SH-SY5Y (cell line): ENCODE results near the gene LRRC59.

ENCODE experiments used
- GATA2 ChIP-seq: IDR thresholded peaks from 2 replicates; pipeline ENCODE4 v1.6.1; 2011; ENCODE audit warnings: mild to moderate bottlenecking, low read depth, low read length
- GATA3 ChIP-seq: IDR thresholded peaks from 2 replicates; pipeline ENCODE4 v1.6.1; 2011; ENCODE audit warnings: low read depth, mild to moderate bottlenecking, low read length, moderate library complexity

- TF ChIP-seq GATA3 (no peak), GATA2 (no peak)
These were observed 26.3 kb upstream of the LRRC59 start for GRCh38 chr17:50423553-50424159.
